ENCODE results near the gene ELP2. TPM values are rescaled to one million over a fixed set of nuclear protein-coding genes. Genes with fewer than 3 reads are reported as not detected.

The ELP2 gene
- total and polyA plus RNA-seq, 2 of the 8 experiments (the other 6 are each of a cell fraction or from before 2014, with no cell fraction given), result 55.8 to 165 TPM

- Histone ChIP-seq H3K27ac (ENCODE audit: low read depth, low read length) (no peak overlapping the region), H4K5ac (ENCODE audit: insufficient read length, low read depth, low read length) (no peak overlapping the region), H4K20me1 (replicated peaks in 1 of 2; ENCODE audit: control insufficient read depth in 1 of 2, insufficient read depth in 2 of 2, low read length in 2 of 2) (peaks cover 0 to 2% of the 10 kb centered on the region in 2 experiments), H3K4me2 (ENCODE audit: insufficient read depth in 1 of 2, low read depth in 2 of 2, low read length in 2 of 2) (no peak overlapping the region), H3K4ac (replicated peaks; ENCODE audit: insufficient read length, low read depth, low read length) (no peak overlapping the region), H2BK15ac (ENCODE audit: low read length) (no peak overlapping the region), H3K14ac (ENCODE audit: insufficient read length) (no peak overlapping the region), H3K9ac (replicated peaks in 1 of 4; ENCODE audit: extremely low read depth in 1 of 4, low read depth in 3 of 4, low read length in 3 of 4) (no peak overlapping the region), H3K79me2 (ENCODE audit: control insufficient read depth in 1 of 2, insufficient read depth in 2 of 2, low read length in 2 of 2) (no peaks in the 10 kb centered on the region), H3K56ac (replicated peaks; ENCODE audit: insufficient read length, low read depth, low read length) (no peak overlapping the region), H2BK12ac (ENCODE audit: low read depth, low read length) (no peak overlapping the region), H4K91ac (replicated peaks; ENCODE audit: insufficient read length, low read length) (no peak overlapping the region), H3K79me1 (ENCODE audit: low read depth, low read length) (no peaks in the 10 kb centered on the region), H3K18ac (ENCODE audit: extremely low read depth, low read length) (no peak overlapping the region), H3K23me2 (ENCODE audit: low read depth, low read length) (no peaks in the 10 kb centered on the region), H2BK5ac (ENCODE audit: low read depth, low read length) (no peak overlapping the region), H2BK20ac (ENCODE audit: low read length) (no peak overlapping the region), H3K27me3 (replicated peaks in 1 of 4; ENCODE audit: control insufficient read depth in 3 of 4, extremely low read depth in 1 of 4, insufficient read depth in 3 of 4, low read length in 3 of 4) (no peaks in the 10 kb centered on the region), H2AFZ (ENCODE audit: low read length) (no peak overlapping the region), H3K23ac (ENCODE audit: insufficient read length) (no peak overlapping the region), H3K36me3 (ENCODE audit: control insufficient read depth in 2 of 4, insufficient read depth in 4 of 4, low read length in 3 of 4) (peaks cover 0 to 5% (median 0%) of the 10 kb centered on the region in 4 experiments; a peak in 3 of 8 replicates), H3K4me3 (ENCODE audit: extremely low read depth in 1 of 4, insufficient read depth in 2 of 4, low read depth in 3 of 4, low read length in 4 of 4) (no peak overlapping the region), H2BK120ac (replicated peaks; ENCODE audit: low read depth, low read length) (no peak overlapping the region), H3K9me3 (ENCODE audit: insufficient read depth in 2 of 2, low read depth in 1 of 2, low read length in 1 of 2) (no peaks in the 10 kb centered on the region), H2AK5ac (ENCODE audit: low read depth, low read length) (no peak overlapping the region), H3K4me1 (replicated peaks in 1 of 4; ENCODE audit: control insufficient read depth in 3 of 4, insufficient read depth in 4 of 4, low read length in 3 of 4) (no peaks in the 10 kb centered on the region), H4K8ac (ENCODE audit: extremely low read depth, insufficient read depth, low read length) (no peak overlapping the region)
- WGBS, 2 experiments (ENCODE audit: extremely low coverage in 1 of 2, insufficient coverage in 1 of 2, insufficient read length in 1 of 2, insufficient replicate concordance in 2 of 2, low coverage in 1 of 2, low lambda C conversion rate in 2 of 2, missing lambda C conversion rate in 1 of 2), result 82% methylated on average over 2 of the region's 2 CpGs; no CpG with 5 or more reads in 1 of the 2 experiments
- no peak for FAIRE-seq
- no peak for DNase-seq (ENCODE audit: low read depth in 1 of 2, low spot score in 2 of 2)
- CTCF ChIA-PET (ENCODE audit: partially characterized antibody), result interaction anchor here (0.7 kb wide), 1 partner anchor 173 kb away, joined by 3 read pairs; no protein-coding TSS in a partner anchor
- POLR2A ChIA-PET (ENCODE audit: partially characterized antibody), result interaction anchor here (6.0 kb wide), 1 partner anchor 15 kb away, joined by 56 read pairs; the partner anchor contains the start of gene MOCOS
- TF ChIP-seq RXRA (IDR thresholded peaks at IDR 0.05; ENCODE audit: insufficient read depth, low read depth, low read length) (no peak), E2F6 (IDR thresholded peaks at IDR 0.05) (no peak), BRCA1 (IDR thresholded peaks at IDR 0.05; ENCODE audit: low read depth, low read length) (no peak), RAD21 (IDR thresholded peaks at IDR 0.05 in 1 of 2, conservative IDR thresholded peaks at IDR 0.05 in 1 of 2; ENCODE audit: low read depth in 2 of 2, low read length in 2 of 2) (no peak), CBX5 (IDR thresholded peaks at IDR 0.05; ENCODE audit: low read depth, low read length) (no peak), SIN3A (conservative IDR thresholded peaks at IDR 0.05 in 1 of 2, IDR thresholded peaks at IDR 0.05 in 1 of 2; ENCODE audit: low read depth in 1 of 2, low read length in 2 of 2) (no peak), TAF1 (IDR thresholded peaks at IDR 0.05; ENCODE audit: low read depth, low read length) (no peak), EZH2 (IDR thresholded peaks at IDR 0.05; ENCODE audit: low read depth, low read length, severe bottlenecking) (no peak), HDAC6 (IDR thresholded peaks at IDR 0.05; ENCODE audit: low read depth, low read length) (no peak), SP4 (IDR thresholded peaks at IDR 0.05; ENCODE audit: low read length) (no peak), TCF12 (IDR thresholded peaks at IDR 0.05; ENCODE audit: low read depth, low read length) (no peak), KDM5A (IDR thresholded peaks at IDR 0.05; ENCODE audit: low read length) (no peak), JUND (IDR thresholded peaks at IDR 0.05; ENCODE audit: low read length) (no peak), KDM4A (IDR thresholded peaks at IDR 0.05; ENCODE audit: low read depth, low read length, severe bottlenecking) (no peak)
Measured at GRCh38 chr18:36201765-36202164, 72.1 kb downstream of the ELP2 start.
